HG03045 (cell line): ENCODE measurements around the gene PODXL2.
"Not testable (repeated sequence)": the region's sequence is repeated elsewhere in the genome, so short reads cannot be mapped to it uniquely, and the experiment has no call there.

ENCODE experiments used
- ATAC-seq: cut with Tn5 transposase; IDR thresholded peaks from one replicate; pipeline ENCODE4 v1.9.1; 2021; ENCODE audit warnings: mild to moderate bottlenecking, moderate library complexity; ENCODE audit not compliant: unreplicated experiment

The PODXL2 gene

GRCh38 chr3:127673191-127674100 is 44.5 kb downstream of the PODXL2 start:
- peak; percentile 39 for ATAC-seq

- ATAC-seq, result no peak
These were observed 45.2 kb downstream of the PODXL2 start for GRCh38 chr3:127674101-127674721.

GRCh38 chr3:127674790-127675189 is 45.8 kb downstream of the PODXL2 start:
- ATAC-seq, result no peak

GRCh38 chr3:127675651-127676391 is 46.8 kb downstream of the PODXL2 start:
- ATAC-seq, result no peak

- no peak for ATAC-seq
These were observed 47.5 kb downstream of the PODXL2 start for GRCh38 chr3:127676456-127676855.

- ATAC-seq, result no peak
These were observed 48.0 kb downstream of the PODXL2 start for GRCh38 chr3:127676921-127677351.

- ATAC-seq, result no peak
These were observed 48.7 kb downstream of the PODXL2 start for GRCh38 chr3:127677541-127678314.

- ATAC-seq, result no peak
These were observed 49.3 kb downstream of the PODXL2 start for GRCh38 chr3:127678315-127678599.

- no peak for ATAC-seq
These were observed 49.9 kb downstream of the PODXL2 start for GRCh38 chr3:127678611-127679533.

GRCh38 chr3:127679534-127680145 is 50.7 kb downstream of the PODXL2 start:
- ATAC-seq, result no peak

- no peak for ATAC-seq
These were observed 51.2 kb downstream of the PODXL2 start for GRCh38 chr3:127680146-127680661.

- no peak for ATAC-seq
These were observed 51.8 kb downstream of the PODXL2 start for GRCh38 chr3:127680798-127681221.

- not testable (repeated sequence) for ATAC-seq
These were observed 53.2 kb downstream of the PODXL2 start for GRCh38 chr3:127682175-127682554.

GRCh38 chr3:127682561-127682960 is 53.6 kb downstream of the PODXL2 start:
- ATAC-seq, result no peak

- no peak for ATAC-seq
These were observed 56.1 kb downstream of the PODXL2 start for GRCh38 chr3:127684871-127685707.

- ATAC-seq, result no peak
These were observed 56.9 kb downstream of the PODXL2 start for GRCh38 chr3:127685708-127686511.

GRCh38 chr3:127686512-127686894 is 57.5 kb downstream of the PODXL2 start:
- ATAC-seq, result no peak
